NT2/D1 (cell line): ENCODE data around the gene SLIT3.

Experiments used
- YY1 ChIP-seq: IDR thresholded peaks from 2 replicates; pipeline ENCODE4 v1.6.1; 2011; ENCODE audit not compliant: insufficient read length, insufficient read depth
- ZNF274 ChIP-seq: IDR thresholded peaks from 2 replicates; pipeline ENCODE4 v1.6.1; 2011; ENCODE audit warnings: mild to moderate bottlenecking, low read depth, low read length

- TF ChIP-seq ZNF274 (no peak), YY1 (no peak)
Measured at GRCh38 chr5:168867241-168867640, 433.7 kb downstream of the SLIT3 start.
